Measurements from ENCODE around the gene STRAP. TPM values are rescaled to one million over a fixed set of nuclear protein-coding genes. Genes with fewer than 3 reads are reported as not detected.
"Not testable (repeated sequence)": the region's sequence is repeated elsewhere in the genome, so short reads cannot be mapped to it uniquely, and the experiment has no call there.

STRAP gene
- total RNA-seq, 1 donor from 2014 or later: 159 TPM

DNA sequence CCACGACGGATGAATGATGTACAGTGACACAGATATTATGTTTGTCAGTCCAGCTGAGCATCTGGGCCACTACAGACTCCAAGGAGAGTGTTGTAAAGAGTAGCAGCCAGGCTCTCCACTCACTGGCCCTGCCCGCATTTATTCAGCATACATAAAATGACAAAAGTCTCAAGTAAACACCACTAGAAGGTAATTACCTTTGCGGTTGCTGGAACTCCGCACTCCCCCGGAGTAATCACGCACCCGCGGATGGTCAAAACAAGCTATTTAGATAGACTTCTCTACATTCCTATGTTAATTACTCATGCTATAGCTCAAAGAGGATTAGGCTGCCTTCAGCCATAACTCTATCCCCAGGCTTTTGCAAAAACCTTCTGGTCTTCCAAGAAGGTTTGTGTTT lies 18.8 kb upstream of the STRAP start:
- Mint-ChIP-seq H3K27me3 (ENCODE audit: unreplicated experiment) (no peaks in the 10 kb centered on the region), H3K27ac (ENCODE audit: unreplicated experiment) (no peak overlapping the region), H3K36me3 (ENCODE audit: unreplicated experiment) (no peaks in the 10 kb centered on the region), H3K4me1 (ENCODE audit: low read depth, unreplicated experiment) (no peaks in the 10 kb centered on the region), H3K4me3 (ENCODE audit: unreplicated experiment) (no peak overlapping the region), H3K9me3 (ENCODE audit: unreplicated experiment) (no peaks in the 10 kb centered on the region)
- no peak for DNase-seq
- TF ChIP-seq, protein P1, sequence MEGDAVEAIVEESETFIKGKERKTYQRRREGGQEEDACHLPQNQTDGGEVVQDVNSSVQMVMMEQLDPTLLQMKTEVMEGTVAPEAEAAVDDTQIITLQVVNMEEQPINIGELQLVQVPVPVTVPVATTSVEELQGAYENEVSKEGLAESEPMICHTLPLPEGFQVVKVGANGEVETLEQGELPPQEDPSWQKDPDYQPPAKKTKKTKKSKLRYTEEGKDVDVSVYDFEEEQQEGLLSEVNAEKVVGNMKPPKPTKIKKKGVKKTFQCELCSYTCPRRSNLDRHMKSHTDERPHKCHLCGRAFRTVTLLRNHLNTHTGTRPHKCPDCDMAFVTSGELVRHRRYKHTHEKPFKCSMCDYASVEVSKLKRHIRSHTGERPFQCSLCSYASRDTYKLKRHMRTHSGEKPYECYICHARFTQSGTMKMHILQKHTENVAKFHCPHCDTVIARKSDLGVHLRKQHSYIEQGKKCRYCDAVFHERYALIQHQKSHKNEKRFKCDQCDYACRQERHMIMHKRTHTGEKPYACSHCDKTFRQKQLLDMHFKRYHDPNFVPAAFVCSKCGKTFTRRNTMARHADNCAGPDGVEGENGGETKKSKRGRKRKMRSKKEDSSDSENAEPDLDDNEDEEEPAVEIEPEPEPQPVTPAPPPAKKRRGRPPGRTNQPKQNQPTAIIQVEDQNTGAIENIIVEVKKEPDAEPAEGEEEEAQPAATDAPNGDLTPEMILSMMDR (IDR thresholded peaks at IDR 0.05; ENCODE audit: partially characterized antibody, unreplicated experiment): no peak

DNA sequence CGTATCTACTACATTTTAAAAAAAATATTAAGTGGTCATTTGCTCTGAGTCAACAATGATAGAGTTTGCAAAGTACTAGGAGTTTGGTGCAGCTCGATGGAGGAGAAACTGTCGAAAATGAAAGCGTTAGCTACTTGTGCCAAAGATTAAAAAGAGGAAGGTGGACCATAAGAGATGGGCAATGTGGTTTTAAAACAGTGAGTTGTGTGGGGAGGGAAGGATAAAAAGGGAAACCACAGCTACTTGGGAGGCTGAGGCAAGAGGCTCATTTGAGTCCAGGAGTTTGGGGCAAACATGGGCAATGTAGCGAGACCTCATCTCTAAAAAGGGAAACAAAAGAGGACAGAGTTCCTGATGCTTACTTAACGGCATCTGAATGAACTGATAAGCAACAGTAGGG lies 18.2 kb upstream of the STRAP start:
- Mint-ChIP-seq H3K27me3 (ENCODE audit: unreplicated experiment) (no peaks in the 10 kb centered on the region), H3K36me3 (ENCODE audit: unreplicated experiment) (no peaks in the 10 kb centered on the region), H3K9me3 (ENCODE audit: unreplicated experiment) (no peaks in the 10 kb centered on the region), H3K4me1 (ENCODE audit: low read depth, unreplicated experiment) (no peaks in the 10 kb centered on the region), H3K4me3 (ENCODE audit: unreplicated experiment) (no peak overlapping the region), H3K27ac (ENCODE audit: unreplicated experiment) (no peak overlapping the region)
- TF ChIP-seq, protein P1 (IDR thresholded peaks at IDR 0.05; ENCODE audit: partially characterized antibody, unreplicated experiment): no peak
- no peak for DNase-seq

DNA sequence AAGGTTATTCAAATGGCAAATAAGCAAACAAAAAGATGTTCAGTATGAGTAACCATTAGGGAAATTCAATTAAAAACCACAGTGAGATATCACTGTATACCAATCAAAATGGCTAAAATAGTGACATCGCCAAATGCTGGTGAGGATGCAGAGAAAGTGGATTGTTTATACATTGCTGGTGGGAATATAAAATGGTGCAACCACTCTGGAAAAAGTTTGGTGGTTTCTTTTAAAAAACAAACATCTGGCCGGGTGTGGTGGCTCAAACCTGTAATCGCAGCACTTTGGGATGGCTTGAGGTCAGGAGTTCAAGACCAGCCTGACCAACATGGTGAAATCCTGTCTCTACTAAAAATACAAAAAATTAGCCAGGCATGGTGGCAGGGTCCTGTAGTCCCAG lies 14.0 kb upstream of the STRAP start:
- DNase-seq: no peak
- Mint-ChIP-seq H3K4me1 (ENCODE audit: low read depth, unreplicated experiment) (no peaks in the 10 kb centered on the region), H3K9me3 (ENCODE audit: unreplicated experiment) (no peaks in the 10 kb centered on the region), H3K36me3 (ENCODE audit: unreplicated experiment) (no peaks in the 10 kb centered on the region), H3K27ac (ENCODE audit: unreplicated experiment) (no peak overlapping the region), H3K27me3 (ENCODE audit: unreplicated experiment) (no peaks in the 10 kb centered on the region), H3K4me3 (ENCODE audit: unreplicated experiment) (no peak overlapping the region)
- TF ChIP-seq, protein P1 (IDR thresholded peaks at IDR 0.05; ENCODE audit: partially characterized antibody, unreplicated experiment): no peak

DNA sequence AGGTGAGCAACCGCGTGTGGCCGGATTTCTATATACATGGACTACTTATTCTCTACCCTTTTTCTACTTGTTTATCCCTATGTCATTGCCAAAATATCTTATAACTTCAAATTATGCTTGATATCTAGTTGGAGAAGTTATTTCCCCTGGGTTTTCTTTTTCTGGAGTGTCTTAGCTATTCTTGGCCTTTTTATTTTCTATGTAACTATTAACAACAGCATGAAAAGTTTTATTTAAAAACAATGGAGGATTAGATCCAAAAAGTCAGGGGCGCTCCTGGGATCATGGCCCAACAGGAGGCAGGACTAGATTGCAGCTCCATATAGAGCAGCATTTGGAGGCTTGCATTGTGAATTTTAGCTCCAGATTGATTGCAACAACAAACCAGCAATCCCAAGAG lies 8.6 kb upstream of the STRAP start:
- H3K36me3 Mint-ChIP-seq (ENCODE audit: unreplicated experiment): no peaks in the 10 kb centered on the region

DNA sequence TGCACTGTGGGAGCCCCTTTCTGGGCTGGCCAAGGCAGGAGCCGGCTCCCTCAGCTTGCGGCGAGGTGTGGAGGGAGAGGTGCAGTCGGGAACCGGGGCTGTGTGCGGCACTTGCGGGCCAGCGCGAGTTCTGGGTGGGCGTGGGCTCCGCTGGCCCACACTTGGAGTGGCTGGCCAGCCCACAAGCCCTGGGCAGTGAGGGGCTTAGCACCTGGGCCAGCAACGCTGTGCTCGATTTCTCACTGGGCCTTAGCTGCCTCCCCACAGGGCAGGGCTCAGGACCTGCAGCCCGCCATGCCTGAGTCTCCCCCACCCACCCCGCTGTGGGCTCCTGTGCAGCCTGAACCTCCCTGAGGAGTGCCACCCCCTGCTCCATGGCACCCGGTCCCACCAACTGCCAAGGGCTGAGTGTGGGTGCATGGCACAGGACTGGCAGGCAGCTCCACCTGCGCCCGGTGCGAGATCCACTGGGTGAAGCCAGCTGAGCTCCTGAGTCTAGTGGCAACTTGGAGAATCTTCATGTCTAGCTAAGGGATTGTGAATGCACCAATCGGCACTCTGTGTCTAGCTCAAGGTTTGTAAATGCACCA lies 7.5 kb upstream of the STRAP start:
- H3K4me3 Mint-ChIP-seq (ENCODE audit: unreplicated experiment); H3K36me3 Mint-ChIP-seq (ENCODE audit: unreplicated experiment); DNase-seq; H3K9me3 Mint-ChIP-seq (ENCODE audit: unreplicated experiment); H3K4me1 Mint-ChIP-seq (ENCODE audit: low read depth, unreplicated experiment); H3K27me3 Mint-ChIP-seq (ENCODE audit: unreplicated experiment); H3K27ac Mint-ChIP-seq (ENCODE audit: unreplicated experiment): not testable (repeated sequence)

More for the DNA sequence above, 8.6 kb upstream of the STRAP start:
- Mint-ChIP-seq H3K9me3 (ENCODE audit: unreplicated experiment) (peaks cover 3% of the 10 kb centered on the region), H3K27ac (ENCODE audit: unreplicated experiment) (no peak overlapping the region), H3K27me3 (ENCODE audit: unreplicated experiment) (no peaks in the 10 kb centered on the region), H3K4me3 (ENCODE audit: unreplicated experiment) (no peak overlapping the region), H3K4me1 (ENCODE audit: low read depth, unreplicated experiment) (no peaks in the 10 kb centered on the region)
- DNase-seq: no peak
- TF ChIP-seq, protein P1 (IDR thresholded peaks at IDR 0.05; ENCODE audit: partially characterized antibody, unreplicated experiment): no peak
